GM23338 (cell line): ENCODE results near the gene PRSS8. TPM values are rescaled to one million over a fixed set of nuclear protein-coding genes. Genes with fewer than 3 reads are reported as not detected.

Source experiments
- ATAC-seq: fragments of 200-7000 bp; cut with Tn5 transposase; 3 replicates; pipeline ENCODE4 v1.9.1; 2020
- DNase-seq: peaks from one replicate; pipeline ENCODE4 v3.0.0-alpha.2; 2015; ENCODE audit warnings: low spot score
- H2AFZ ChIP-seq: fragments of 200-600 bp; sonication (generic); 2 replicates; pipeline ENCODE4 v1.8.0; 2016; ENCODE audit warnings: antibody characterized with exemption, mild to moderate bottlenecking, moderate library complexity
- H3F3A ChIP-seq: fragments of 200-600 bp; sonication (generic); replicated peaks from 2 replicates; pipeline ENCODE4 v1.8.0; 2017; ENCODE audit warnings: antibody characterized with exemption, mixed run types, low read depth
- H3K27ac ChIP-seq: fragments of 200-600 bp; sonication (generic); 2 replicates; pipeline ENCODE4 v1.6.1; 2016; ENCODE audit warnings: low read depth
- H3K27me3 ChIP-seq: fragments of 200-600 bp; sonication (generic); 2 replicates; pipeline ENCODE4 v1.8.0; 2016; ENCODE audit warnings: mild to moderate bottlenecking, mixed run types, moderate library complexity; ENCODE audit not compliant: insufficient read depth
- H3K36me3 ChIP-seq: fragments of 200-600 bp; sonication (generic); 2 replicates; pipeline ENCODE4 v1.8.0; 2016; ENCODE audit warnings: mild to moderate bottlenecking; ENCODE audit not compliant: insufficient read depth
- H3K4me1 ChIP-seq: fragments of 200-600 bp; sonication (generic); 2 replicates; pipeline ENCODE4 v1.8.0; 2016; ENCODE audit warnings: mild to moderate bottlenecking, moderate library complexity; ENCODE audit not compliant: insufficient read depth
- H3K4me2 ChIP-seq: fragments of 200-600 bp; sonication (generic); 2 replicates; pipeline ENCODE4 v1.7.1; 2017; ENCODE audit warnings: mixed run types
- H3K4me3 ChIP-seq: fragments of 200-600 bp; sonication (generic); 2 replicates; pipeline ENCODE4 v1.6.1; 2016; ENCODE audit warnings: mixed run types
- H3K79me2 ChIP-seq: fragments of 200-600 bp; sonication (generic); replicated peaks from 2 replicates; pipeline ENCODE4 v1.8.0; 2017; ENCODE audit warnings: mild to moderate bottlenecking; ENCODE audit not compliant: insufficient read depth
- H3K9me2 ChIP-seq: fragments of 200-600 bp; sonication (generic); 2 replicates; pipeline ENCODE4 v1.8.0; 2017; ENCODE audit not compliant: insufficient read depth
- H4K20me1 ChIP-seq: fragments of 200-600 bp; sonication (generic); replicated peaks from 2 replicates; pipeline ENCODE4 v1.8.0; 2017; ENCODE audit warnings: mild to moderate bottlenecking; ENCODE audit not compliant: insufficient read depth
- H3K27ac Mint-ChIP-seq: 2 replicates; pipeline ENCODE4 v1.8.0; 2020; ENCODE audit warnings: inconsistent platforms, mild to moderate bottlenecking, moderate library complexity, mixed read lengths
- H3K27me3 Mint-ChIP-seq: 3 replicates; pipeline ENCODE4 v1.8.0; 2022; ENCODE audit warnings: low read depth, mild to moderate bottlenecking, moderate library complexity, mixed read lengths, inconsistent platforms; ENCODE audit not compliant: insufficient read depth, poor library complexity
- H3K36me3 Mint-ChIP-seq: 3 replicates; pipeline ENCODE4 v1.8.0; 2021; ENCODE audit warnings: low read depth, mild to moderate bottlenecking, inconsistent platforms, moderate library complexity, mixed read lengths
- H3K4me1 Mint-ChIP-seq: 3 replicates; pipeline ENCODE4 v1.8.0; 2020; ENCODE audit warnings: mild to moderate bottlenecking, inconsistent platforms, mixed read lengths
- H3K4me3 Mint-ChIP-seq: 3 replicates; pipeline ENCODE4 v1.8.0; 2021; ENCODE audit warnings: moderate library complexity, mild to moderate bottlenecking, inconsistent platforms, mixed read lengths
- H3K9me3 Mint-ChIP-seq: 3 replicates; pipeline ENCODE4 v1.8.0; 2020; ENCODE audit warnings: moderate library complexity, mild to moderate bottlenecking, inconsistent platforms, mixed read lengths
- CREB1 ChIP-seq: fragments of 250-450 bp; sonication (Bioruptor Pico); IDR thresholded peaks from 2 replicates; pipeline ENCODE4 v1.5.0; 2020; ENCODE audit warnings: low read depth, mild to moderate bottlenecking, moderate library complexity
- EZH2phosphoT487 ChIP-seq: fragments of 200-600 bp; sonication (generic); IDR thresholded peaks from one replicate; pipeline ENCODE4 v1.8.1; 2018; ENCODE audit warnings: antibody characterized with exemption; ENCODE audit not compliant: unreplicated experiment
- JUNB ChIP-seq: IDR thresholded peaks from one replicate; pipeline ENCODE4 v1.6.1; 2016; ENCODE audit warnings: antibody characterized with exemption; ENCODE audit not compliant: unreplicated experiment
- NANOG ChIP-seq: IDR thresholded peaks from 2 replicates; pipeline ENCODE4 v1.6.1; 2016; ENCODE audit warnings: antibody characterized with exemption, borderline replicate concordance
- POLR2AphosphoS5 ChIP-seq: IDR thresholded peaks from 2 replicates; pipeline ENCODE4 v1.6.1; 2016; ENCODE audit warnings: antibody characterized with exemption, low read depth
- STAT1 ChIP-seq: IDR thresholded peaks from one replicate; pipeline ENCODE4 v1.6.1; 2016; ENCODE audit warnings: antibody characterized with exemption; ENCODE audit not compliant: unreplicated experiment
- ZNF114 ChIP-seq: fragments of 250-450 bp; sonication (Bioruptor Pico); IDR thresholded peaks from 2 replicates; pipeline ENCODE4 v1.5.0; 2020; ENCODE audit warnings: mild to moderate bottlenecking, moderate library complexity
- ZNF331 ChIP-seq: fragments of 250-450 bp; sonication (Bioruptor Pico); IDR thresholded peaks from 2 replicates; pipeline ENCODE4 v1.5.0; 2020; ENCODE audit warnings: low read depth, mild to moderate bottlenecking, moderate library complexity
- polyA plus RNA-seq: library from polyadenylated mRNA; unstranded; fragments of >200 nt; fragmentation: Nextera tagmentation; extraction: Ambion mirVana; gene quantifications from 2 replicates; pipeline ENCODE4 v1.2.1, GENCODE V29; 2016
- total RNA-seq: library from RNA; depleted of rRNA; stranded (reverse); fragments of >200 nt; shearing (Covaris generic); gene quantifications from 2 replicates; pipeline ENCODE4 v1.2.3, GENCODE V29; 2014
- TF ChIP-seq, protein P1 (sequence below): IDR thresholded peaks from 2 replicates; pipeline ENCODE4 v1.6.1; 2016; ENCODE audit warnings: antibody characterized with exemption
- TF ChIP-seq, protein P2 (sequence below): IDR thresholded peaks from one replicate; pipeline ENCODE4 v1.6.1; 2018; ENCODE audit warnings: antibody characterized with exemption; ENCODE audit not compliant: unreplicated experiment
- TF ChIP-seq, protein P3 (sequence below), 2 experiments: fragments of 200-600 bp in 1 of 2; sonication (generic) in 1 of 2; conservative IDR thresholded peaks; 2 replicates each; pipeline versions ENCODE4 v1.5.1 to v1.6.1; 2016 to 2017; ENCODE audit warnings: antibody characterized with exemption in 2 of 2, low read depth in 2 of 2, mild to moderate bottlenecking in 2 of 2, moderate library complexity in 1 of 2

Gene PRSS8
- total and polyA plus RNA-seq, 2 experiments from 2014 or later = 65.3 to 75.9 TPM

DNA sequence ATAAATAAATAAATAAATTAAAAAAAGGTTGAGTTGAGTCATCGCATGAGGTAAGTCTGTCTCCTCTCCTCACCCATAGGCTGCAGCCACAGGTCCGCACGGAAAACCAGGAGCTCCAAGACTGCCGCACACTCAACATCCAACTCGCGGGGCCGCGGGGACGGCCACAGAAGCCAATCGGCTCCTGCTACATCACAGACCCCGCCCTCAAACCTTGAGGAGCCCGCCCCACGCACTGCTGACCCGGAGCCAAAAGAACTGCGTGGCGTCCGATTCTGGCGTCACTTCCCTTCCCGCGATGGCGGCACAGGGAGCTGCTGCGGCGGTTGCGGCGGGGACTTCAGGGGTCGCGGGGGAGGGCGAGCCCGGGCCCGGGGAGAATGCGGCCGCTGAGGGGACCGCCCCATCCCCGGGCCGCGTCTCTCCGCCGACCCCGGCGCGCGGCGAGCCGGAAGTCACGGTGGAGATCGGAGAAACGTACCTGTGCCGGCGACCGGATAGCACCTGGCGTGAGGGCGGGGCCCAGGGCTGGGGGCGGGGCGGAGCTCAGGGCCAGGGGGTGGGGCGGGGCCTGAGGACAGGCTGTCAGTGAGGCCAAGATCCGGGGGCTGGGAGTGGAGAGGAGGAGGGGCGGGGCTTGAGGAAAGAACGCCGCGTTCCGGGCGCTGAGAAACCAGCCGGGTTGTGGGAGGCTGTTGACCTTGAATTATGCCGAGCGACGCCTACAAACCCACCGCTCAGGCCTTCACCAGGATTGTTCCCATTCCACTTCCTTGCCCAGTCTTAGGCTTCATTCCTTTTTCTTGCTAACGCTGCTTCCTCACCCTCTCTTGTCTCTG, 17.9 kb downstream of the PRSS8 start, which contains the start of gene KAT8:
TSS of gene KAT8 (plus strand) at position 281 of the 839 bp plus-strand sequence. CDS start at position 299, 18 bp downstream.
- peaks cover 20% of the 10 kb centered on the region; the same call in 1 of the 2 replicates for H3F3A ChIP-seq
- peaks cover 21% of the 10 kb centered on the region for H3K79me2 ChIP-seq
- peaks cover 2% of the 10 kb centered on the region; the same call in 1 of the 3 replicates for H3K9me3 Mint-ChIP-seq
- peaks cover 14% of the 10 kb centered on the region for H3K27me3 Mint-ChIP-seq
- H2AFZ ChIP-seq = no peak within 1 kb of the TSS
- peak; percentile 100 for DNase-seq
- TF ChIP-seq, protein P1, sequence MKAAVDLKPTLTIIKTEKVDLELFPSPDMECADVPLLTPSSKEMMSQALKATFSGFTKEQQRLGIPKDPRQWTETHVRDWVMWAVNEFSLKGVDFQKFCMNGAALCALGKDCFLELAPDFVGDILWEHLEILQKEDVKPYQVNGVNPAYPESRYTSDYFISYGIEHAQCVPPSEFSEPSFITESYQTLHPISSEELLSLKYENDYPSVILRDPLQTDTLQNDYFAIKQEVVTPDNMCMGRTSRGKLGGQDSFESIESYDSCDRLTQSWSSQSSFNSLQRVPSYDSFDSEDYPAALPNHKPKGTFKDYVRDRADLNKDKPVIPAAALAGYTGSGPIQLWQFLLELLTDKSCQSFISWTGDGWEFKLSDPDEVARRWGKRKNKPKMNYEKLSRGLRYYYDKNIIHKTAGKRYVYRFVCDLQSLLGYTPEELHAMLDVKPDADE = peak; percentile 91
- TF ChIP-seq, protein P2, sequence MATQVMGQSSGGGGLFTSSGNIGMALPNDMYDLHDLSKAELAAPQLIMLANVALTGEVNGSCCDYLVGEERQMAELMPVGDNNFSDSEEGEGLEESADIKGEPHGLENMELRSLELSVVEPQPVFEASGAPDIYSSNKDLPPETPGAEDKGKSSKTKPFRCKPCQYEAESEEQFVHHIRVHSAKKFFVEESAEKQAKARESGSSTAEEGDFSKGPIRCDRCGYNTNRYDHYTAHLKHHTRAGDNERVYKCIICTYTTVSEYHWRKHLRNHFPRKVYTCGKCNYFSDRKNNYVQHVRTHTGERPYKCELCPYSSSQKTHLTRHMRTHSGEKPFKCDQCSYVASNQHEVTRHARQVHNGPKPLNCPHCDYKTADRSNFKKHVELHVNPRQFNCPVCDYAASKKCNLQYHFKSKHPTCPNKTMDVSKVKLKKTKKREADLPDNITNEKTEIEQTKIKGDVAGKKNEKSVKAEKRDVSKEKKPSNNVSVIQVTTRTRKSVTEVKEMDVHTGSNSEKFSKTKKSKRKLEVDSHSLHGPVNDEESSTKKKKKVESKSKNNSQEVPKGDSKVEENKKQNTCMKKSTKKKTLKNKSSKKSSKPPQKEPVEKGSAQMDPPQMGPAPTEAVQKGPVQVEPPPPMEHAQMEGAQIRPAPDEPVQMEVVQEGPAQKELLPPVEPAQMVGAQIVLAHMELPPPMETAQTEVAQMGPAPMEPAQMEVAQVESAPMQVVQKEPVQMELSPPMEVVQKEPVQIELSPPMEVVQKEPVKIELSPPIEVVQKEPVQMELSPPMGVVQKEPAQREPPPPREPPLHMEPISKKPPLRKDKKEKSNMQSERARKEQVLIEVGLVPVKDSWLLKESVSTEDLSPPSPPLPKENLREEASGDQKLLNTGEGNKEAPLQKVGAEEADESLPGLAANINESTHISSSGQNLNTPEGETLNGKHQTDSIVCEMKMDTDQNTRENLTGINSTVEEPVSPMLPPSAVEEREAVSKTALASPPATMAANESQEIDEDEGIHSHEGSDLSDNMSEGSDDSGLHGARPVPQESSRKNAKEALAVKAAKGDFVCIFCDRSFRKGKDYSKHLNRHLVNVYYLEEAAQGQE = no peak
- TF ChIP-seq CREB1 (CRISPR knock-in tag) = peak; percentile 94
- no peak for TF ChIP-seq EZH2phosphoT487
- TF ChIP-seq POLR2AphosphoS5 = peak; percentile 89
- H3K4me1 Mint-ChIP-seq = peaks cover 8% of the 10 kb centered on the region
- peaks cover 55% of the 10 kb centered on the region for H3K36me3 Mint-ChIP-seq
- H3K4me3 Mint-ChIP-seq = peak within 1 kb of the TSS; percentile 89
- peak; percentile 96 for ATAC-seq
- peaks cover 7% of the 10 kb centered on the region for H3K4me1 ChIP-seq
- H4K20me1 ChIP-seq = peaks cover 15% of the 10 kb centered on the region
- no peaks in the 10 kb centered on the region for H3K9me2 ChIP-seq
- H3K4me2 ChIP-seq = peak within 1 kb of the TSS; percentile 100
- peak within 1 kb of the TSS; percentile 93 for H3K4me3 ChIP-seq
- peak within 1 kb of the TSS; percentile 87 for H3K27ac ChIP-seq
- no peaks in the 10 kb centered on the region for H3K27me3 ChIP-seq
- H3K36me3 ChIP-seq = peaks cover 25% of the 10 kb centered on the region
- peak within 1 kb of the TSS; percentile 81 for H3K27ac Mint-ChIP-seq

DNA sequence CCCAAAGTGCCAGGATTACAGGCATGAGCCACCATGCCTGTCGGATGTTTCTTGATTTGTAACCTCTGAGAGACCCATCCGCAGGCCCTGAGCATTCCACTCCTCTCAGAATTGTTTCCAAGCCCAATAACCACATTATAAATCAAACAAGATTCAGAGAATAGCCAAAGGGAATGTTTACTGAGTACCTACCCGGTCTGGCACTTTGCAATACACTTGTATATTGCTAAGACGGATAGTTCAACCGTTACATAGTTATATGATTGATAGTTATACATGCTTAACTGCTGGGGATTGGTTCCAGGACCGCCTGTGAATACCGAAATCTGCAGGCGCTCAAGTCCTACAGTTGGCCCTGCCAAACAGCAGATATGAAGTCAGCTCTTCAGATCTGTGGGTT, 21.1 kb downstream of the PRSS8 start:
- H3F3A ChIP-seq = peaks cover 19% of the 10 kb centered on the region; the same call in 1 of the 2 replicates
- Mint-ChIP-seq H3K4me1 (peaks cover 9% of the 10 kb centered on the region), H3K9me3 (peaks cover 2% of the 10 kb centered on the region; the same call in 1 of the 3 replicates), H3K27ac (no peak overlapping the region), H3K4me3 (no peak overlapping the region; the same call in 2 of the 3 replicates), H3K36me3 (peaks cover 46% of the 10 kb centered on the region), H3K27me3 (peaks cover 16% of the 10 kb centered on the region)
- H3K27ac ChIP-seq = no peak overlapping the region
- H3K4me3 ChIP-seq = no peak overlapping the region
- DNase-seq (no peak), ATAC-seq (no peak)
- no peak overlapping the region for H3K4me2 ChIP-seq
- H3K9me2 ChIP-seq = no peaks in the 10 kb centered on the region
- H3K36me3 ChIP-seq = no peaks in the 10 kb centered on the region
- H2AFZ ChIP-seq = no peak overlapping the region
- H3K79me2 ChIP-seq = peaks cover 16% of the 10 kb centered on the region
- peaks cover 17% of the 10 kb centered on the region for H4K20me1 ChIP-seq
- no peaks in the 10 kb centered on the region for H3K27me3 ChIP-seq
- H3K4me1 ChIP-seq = peaks cover 7% of the 10 kb centered on the region
- TF ChIP-seq STAT1 (no peak), JUNB (no peak), ZNF331 (CRISPR knock-in tag) (no peak), EZH2phosphoT487 (no peak), CREB1 (CRISPR knock-in tag) (no peak), NANOG (no peak), ZNF114 (CRISPR knock-in tag) (no peak)
- TF ChIP-seq, protein P2 = no peak
- TF ChIP-seq, protein P3, sequence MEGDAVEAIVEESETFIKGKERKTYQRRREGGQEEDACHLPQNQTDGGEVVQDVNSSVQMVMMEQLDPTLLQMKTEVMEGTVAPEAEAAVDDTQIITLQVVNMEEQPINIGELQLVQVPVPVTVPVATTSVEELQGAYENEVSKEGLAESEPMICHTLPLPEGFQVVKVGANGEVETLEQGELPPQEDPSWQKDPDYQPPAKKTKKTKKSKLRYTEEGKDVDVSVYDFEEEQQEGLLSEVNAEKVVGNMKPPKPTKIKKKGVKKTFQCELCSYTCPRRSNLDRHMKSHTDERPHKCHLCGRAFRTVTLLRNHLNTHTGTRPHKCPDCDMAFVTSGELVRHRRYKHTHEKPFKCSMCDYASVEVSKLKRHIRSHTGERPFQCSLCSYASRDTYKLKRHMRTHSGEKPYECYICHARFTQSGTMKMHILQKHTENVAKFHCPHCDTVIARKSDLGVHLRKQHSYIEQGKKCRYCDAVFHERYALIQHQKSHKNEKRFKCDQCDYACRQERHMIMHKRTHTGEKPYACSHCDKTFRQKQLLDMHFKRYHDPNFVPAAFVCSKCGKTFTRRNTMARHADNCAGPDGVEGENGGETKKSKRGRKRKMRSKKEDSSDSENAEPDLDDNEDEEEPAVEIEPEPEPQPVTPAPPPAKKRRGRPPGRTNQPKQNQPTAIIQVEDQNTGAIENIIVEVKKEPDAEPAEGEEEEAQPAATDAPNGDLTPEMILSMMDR (conservative IDR thresholded peaks at IDR 0.05; ENCODE audit: low read depth in 2 of 2) = no peak
- TF ChIP-seq, protein P1 = no peak
